Activated effector memory CD4-positive, alpha-beta T cell treated with Interleukin-2 at 50 U/mL for 16 hours (primary cell): Measurements from ENCODE around the gene C5orf63.
"Not testable (repeated sequence)": the region's sequence is repeated elsewhere in the genome, so short reads cannot be mapped to it uniquely, and the experiment has no call there.

ENCODE experiments used
- DNase-seq: peaks from one replicate; pipeline ENCODE4 v3.0.0-alpha.2; 2020

The C5orf63 gene

DNA sequence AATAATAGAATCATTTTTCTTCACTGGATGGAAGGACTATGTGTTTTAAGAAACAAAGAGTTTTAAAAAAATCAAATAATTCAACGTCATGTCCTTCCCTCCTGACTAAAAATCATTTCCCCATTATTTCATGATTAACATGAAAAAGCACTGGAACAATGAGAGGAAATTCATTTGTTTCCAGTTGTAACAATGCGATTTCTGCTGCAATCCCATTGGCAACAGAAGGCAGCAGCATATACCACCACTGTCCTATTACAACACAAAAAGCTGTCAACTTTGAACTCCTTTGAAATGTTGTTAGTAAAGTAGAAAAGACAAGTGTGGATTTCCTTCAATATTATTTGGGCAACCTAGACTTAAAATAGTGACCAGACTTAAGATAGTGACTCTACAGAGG, 3.1 kb downstream of the C5orf63 start:
- DNase-seq: no peak

DNA sequence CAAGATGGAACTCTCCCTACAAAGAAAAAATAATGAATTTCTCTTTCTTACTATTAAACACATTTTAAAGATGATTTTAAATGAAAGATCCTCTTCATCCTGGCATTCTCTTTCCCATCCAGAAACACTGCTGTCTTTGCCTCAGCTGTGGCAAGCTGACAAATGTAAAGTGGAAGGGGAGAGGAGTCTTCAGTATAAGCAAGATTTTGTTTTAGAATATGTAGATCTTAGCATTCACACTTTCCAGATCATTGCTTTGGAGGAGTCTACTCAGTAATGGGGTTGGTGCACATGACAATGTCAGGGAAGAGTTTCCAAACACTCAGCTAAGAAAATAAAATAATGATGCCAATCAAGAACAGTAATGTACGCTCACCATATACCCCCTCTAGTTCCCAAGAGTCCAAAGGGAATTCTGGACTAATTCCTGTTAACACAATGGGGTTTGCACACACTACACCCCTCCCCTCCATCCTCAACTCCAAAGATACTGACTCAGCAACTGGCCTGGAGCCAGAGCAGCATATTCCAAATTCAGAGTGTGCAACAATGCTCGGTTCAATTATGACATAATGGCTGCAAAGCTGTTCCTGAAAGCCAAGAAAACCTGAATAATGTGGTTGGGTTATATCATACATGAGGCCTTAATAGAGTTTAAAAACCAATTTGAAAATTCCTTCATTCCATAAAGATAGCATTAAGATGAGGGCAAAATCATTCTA, 4.6 kb downstream of the C5orf63 start:
- no peak for DNase-seq

DNA sequence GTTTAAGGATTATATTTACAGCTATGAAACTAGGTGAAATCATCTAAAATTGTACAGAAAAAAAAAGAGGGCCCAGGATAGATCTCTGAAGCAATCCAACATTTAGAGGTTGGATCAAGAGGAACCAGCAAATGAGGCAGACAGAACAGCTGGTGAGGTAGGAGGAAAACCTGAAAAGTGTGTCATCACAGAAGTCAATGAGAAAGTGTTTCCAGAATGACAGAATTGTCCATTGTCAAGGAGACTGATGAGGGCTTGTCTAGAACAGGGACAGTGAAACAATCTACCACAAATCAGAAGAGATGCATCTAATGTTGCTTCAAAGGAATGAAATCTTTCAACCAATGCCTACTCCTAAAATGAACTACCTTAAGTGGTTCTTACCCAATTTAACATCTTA, 6.6 kb downstream of the C5orf63 start:
- no peak for DNase-seq

DNA sequence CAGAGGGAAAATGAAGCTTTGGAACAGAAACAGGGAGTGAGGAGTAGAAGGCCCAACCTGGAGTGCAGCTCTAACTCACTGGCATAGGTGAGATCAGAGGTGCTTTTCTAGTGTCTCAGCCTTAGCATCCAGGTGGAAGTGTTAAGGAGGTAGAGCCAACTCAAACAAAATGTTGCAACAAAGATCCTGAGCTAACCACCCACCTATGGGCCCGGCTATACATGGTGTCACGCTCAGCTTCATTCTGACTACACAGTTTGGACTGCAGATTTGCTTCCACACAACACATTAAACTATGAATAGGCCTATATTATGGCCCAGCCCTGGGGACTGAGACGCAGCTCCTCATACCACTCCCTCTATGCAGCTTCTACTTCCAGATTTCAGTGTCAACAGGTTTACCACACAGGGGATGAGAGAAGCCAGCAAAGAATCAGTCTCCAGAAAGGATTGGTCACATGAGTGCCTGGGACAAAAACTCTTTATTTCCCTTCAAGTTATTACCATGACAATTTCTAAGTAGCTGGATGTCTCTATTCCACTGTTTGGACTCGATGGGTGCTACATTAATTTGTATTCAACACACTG, 9.0 kb downstream of the C5orf63 start:
- no peak for DNase-seq

DNA sequence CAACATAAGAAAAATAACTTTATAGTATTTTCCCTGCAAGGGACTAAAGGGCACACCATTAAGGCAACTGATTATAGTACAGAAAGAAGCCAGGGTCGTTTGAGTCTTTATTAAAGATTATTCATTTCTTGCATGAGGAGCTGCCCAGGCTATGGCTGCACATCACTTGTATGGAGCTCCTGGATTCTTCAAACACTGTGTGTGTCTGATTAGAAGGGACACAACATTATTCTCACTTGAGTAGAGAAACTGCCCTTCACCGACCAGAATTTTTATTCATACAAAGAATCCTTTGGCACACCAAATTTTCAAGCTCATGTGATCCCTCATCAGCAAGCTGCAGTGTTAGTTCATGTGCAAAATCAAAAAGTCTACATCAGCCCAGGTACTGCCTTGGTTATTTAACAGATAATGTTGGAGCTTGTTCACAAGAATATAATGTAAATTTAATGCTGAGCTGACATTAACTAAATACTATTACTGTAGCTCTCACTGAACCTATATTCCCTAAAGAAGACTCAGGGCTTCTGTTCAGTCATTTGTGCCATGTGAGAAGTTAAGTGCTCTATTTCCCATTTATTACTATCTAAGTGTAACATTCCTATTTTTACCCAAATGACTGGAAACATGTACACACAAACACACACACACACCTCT, 9.9 kb downstream of the C5orf63 start:
- DNase-seq: no peak

DNA sequence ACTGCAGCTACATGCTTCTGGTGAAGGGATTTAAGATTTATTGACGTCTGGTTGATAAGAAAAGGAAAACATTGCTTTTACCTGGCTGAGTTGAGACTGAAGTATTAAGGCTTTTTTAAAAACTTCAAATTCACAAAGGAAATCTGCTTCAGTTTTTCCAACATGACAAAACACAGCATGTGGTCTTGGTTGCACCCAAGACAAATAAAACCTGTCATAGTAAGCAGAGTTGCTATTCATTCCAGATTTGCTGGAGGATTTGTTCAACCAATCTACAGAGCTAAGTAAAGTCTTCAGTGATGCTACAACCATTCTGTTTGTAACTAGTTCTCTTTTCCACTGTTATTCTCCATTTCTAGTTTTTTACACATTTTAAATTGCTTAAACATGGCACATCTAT, 11.3 kb downstream of the C5orf63 start:
- no peak for DNase-seq

DNA sequence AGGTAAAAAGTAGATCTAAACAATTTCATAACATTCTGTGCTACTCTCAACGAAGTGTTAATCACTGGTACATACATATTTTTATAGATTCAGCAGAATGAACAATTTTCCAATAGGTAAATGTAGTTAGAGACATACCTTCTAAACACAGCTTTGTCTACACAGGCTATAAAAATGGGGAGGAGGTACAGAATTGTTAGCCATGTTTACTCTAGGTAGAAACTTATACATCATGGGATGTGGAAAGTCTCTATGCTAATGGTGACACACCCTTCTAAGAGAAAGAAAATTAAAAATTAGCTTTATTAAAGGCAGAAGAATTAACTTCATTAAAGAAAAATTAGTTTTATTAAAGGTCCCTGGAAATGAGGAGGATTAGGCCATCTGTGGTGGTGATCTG, 11.8 kb downstream of the C5orf63 start:
- DNase-seq: no peak

DNA sequence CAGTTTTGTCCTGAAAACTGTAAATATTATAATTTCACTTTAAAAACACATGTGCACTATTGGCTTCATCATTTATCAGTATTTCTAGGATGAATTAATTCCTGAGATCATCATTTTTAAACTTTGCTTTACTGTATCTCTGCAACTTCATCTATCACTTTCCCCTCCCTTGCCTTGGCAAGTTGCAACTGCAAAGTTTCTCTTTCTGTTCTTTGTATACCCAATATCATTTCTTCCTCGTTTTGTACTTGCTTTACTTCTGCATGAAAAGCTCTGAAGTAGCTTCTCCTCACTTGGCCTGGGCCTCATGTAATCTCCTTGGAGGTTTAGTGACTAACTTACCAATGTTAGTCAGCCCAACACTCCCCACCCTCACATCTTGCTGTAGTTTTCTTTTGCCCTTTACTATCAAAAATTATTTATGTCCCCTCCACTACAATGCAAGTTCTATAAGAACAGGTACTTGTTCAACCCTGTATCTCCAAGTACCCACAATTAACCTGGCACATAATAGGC, 12.8 kb downstream of the C5orf63 start:
- no peak for DNase-seq

DNA sequence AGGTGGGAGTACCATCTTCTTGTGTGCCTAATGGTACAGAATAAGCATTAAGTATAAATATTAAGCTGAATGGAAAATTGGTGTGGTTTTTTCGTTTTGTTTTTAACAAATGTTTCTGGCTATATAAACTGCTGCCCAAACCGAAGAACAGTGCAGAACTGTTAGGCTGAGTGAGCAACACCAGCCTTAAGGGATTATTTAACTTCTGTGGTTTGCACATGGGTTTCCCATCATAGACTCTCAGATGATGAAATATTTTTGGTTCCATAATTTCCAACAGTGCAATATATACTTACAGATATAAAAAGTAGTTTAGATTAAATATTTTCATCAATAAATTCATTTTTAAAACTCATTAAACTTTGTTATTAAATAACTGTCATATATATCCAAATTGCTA, 16.4 kb downstream of the C5orf63 start:
- DNase-seq: no peak

DNA sequence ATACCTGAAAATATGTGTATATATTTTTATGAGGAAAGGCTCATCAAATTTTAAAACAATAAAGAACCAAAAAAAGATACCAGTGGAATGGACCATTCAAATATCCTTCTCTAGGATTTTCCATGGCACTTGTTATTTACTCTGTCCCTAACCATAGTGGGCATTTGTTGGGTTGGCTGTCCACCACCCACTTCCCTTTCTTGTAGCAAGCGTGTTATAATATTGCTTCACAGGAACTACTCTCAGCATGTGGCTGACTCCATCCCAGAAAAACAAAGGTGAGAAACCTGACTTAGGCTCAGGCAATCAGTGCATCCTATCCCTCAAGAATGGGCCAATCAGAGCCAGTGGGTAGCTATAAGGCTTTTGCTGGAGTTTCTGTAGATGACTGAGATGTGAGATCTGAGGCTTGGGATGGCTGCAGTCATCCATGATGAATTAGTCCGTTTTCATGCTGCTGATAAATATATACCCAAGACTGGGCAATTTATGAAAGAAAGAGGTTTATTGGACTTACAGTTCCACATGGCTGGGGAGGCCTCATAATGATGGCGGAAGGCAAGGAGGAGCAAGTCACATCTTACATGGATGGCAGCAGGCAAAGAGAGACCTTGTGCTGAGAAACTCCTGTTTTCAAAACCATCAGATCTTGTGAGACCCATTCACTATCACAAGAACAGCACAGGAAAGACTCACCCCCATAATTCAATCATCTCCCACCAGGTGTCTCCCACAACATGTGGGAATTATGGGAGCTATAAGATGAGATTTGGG, 17.2 kb downstream of the C5orf63 start:
- DNase-seq: no peak

DNA sequence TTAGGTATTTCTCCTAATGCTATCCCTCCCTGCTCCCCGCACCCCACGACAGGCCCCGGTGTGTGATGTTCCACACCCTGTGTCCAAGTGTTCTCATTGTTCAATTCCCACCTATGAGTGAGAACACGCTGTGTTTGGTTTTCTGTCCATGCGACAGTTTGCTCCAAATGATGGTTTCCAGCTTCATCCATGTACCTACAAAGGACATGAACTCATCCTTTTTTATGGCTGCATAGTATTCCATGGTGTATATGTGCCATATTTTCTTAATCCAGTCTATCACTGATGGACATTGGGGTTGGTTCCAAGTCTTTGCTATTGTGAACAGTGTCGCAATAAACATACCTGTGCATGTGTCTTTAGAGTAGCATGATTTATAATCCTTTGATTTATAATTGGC, 19.8 kb downstream of the C5orf63 start:
- DNase-seq: not testable (repeated sequence)

DNA sequence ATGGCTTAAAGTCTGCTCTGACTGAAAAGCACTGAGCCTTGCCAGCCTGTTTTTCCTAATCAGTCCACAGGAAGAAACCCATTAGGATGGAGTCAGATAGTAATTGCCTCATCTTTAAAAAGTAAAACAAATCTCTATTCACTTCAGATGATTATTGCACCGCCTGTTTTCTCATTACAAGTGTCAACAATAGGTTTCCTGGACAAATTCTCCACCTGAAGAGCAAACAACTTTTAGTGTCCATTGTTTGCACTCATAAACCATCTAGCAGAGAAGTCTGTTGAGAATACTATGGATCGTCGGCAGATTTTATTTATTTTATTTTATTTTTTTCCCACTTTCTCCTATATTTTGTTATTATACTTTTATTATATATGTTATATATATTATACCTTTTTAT, 20.3 kb downstream of the C5orf63 start:
- no peak for DNase-seq

DNA sequence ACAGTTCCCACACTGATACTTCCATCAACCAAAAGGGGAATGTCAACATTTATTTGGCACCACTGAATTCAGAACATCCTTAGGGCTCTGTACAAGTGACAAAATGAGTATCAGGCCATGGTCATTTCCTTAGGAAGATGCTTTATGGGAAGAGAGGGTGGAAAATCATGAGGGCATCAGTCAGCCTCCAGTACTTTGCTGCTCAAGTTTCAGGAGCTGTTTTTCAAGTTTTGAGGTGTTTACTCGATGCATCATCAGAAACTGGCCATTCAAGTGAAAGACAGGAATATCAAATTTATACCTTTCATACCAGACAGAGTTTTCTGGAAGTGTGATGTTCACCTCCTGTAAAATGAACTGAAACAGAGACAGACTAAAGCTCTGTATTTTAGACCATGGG, 21.7 kb downstream of the C5orf63 start:
- DNase-seq: no peak

DNA sequence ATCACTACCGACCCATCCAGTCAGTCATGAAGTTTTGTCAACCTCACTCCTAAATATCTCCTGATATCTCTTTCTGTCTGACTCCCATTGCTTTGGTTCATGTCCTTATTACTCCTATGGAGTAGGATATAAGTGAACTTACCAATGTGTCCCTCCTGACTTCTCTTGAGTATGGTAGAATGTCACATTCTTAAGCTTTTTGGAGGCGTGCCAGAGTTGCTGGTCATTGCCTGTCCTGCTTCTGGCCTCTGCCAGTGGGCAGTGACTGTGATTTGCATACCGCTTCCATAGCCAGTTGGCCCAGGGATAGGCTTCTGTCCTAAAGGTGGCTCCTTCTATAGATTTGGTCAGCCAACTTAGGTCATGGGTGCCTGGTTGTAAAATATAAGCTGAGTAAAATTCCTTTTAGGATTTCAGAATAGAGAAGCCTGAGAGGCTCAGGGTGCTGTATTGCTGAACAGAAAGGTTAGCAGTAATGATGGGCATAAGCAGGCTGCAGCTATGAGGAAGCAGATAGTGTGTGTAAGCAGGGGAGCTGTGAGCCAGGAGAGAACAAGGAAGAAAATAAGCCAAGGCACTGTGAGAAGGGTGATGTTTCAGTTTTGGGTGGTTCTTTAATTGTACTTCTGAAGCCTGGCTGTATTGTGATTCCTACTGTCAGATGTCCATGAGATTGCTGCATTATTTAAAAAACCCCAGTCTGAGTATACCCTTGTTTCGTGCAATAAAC, 26.8 kb downstream of the C5orf63 start:
- no peak for DNase-seq

DNA sequence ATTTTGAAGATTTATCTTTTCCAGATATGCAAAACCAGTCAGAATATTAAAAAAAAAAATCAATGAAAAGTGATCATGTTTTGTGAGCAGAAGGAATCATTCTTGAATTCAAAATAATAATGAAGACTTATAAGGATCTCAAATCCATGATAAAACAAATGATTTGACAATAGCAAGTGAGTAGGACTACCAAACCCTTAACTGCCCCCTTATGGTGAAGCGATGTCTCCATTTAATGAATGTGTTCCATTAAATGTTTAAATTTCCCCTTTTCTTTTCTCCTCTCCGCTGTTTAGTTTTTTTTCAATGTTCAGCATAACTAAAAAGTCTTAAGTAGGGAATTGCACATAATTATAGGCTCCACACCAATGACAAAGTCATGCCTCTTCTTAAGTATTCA, 30.7 kb downstream of the C5orf63 start:
- no peak for DNase-seq

DNA sequence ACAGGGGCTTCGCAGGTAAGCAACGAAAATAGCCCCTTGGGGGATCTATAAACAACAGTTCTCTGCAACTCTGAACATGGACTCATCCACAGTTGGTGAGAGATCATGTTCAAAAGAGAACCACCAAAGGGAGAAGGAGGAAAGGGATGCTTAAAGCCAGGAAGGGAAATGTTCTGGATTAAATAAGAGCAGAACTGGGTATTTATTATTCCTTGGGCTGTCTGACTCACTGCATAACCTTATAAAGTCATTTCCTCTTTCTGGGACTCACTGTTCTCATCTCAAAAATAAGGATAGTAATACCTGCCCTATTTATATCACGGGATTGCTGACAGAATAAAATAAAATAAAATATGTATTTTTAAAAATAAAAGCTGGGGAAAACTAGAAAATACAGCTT, 31.7 kb downstream of the C5orf63 start:
- no peak for DNase-seq

DNA sequence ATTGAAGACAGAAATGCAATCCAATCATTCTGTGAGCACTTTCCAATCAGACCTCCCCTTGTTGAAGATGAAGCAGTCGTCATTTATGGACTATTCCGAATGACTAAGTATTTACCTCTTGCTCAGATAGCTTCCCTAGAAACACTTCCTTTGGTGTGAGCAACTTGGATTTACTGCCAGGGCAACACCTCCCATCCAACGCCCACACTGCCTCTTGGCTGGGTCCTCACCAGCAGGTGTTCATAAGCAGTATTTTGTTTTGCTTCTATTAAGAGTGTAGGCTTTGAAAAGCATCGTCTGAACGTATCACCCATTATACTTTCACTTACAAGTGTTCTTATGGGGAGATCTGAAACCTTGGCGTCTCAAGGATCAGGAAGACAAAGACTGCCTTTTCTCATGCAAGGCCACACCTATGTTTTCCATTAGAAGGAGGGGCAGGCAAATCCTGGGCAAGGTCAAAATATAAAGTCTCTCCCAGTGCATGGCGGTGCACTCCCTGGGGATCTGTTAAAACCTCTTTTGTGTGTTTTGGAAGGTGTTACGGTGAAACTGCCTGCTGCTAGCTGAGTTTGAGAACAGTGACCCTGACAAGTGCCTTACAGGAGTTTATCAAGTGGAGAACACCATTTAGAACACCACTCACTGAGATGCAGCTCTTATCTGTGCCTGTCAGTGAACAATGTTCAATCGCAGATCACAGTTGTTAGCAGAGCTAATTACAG, 32.3 kb downstream of the C5orf63 start:
- DNase-seq: no peak

DNA sequence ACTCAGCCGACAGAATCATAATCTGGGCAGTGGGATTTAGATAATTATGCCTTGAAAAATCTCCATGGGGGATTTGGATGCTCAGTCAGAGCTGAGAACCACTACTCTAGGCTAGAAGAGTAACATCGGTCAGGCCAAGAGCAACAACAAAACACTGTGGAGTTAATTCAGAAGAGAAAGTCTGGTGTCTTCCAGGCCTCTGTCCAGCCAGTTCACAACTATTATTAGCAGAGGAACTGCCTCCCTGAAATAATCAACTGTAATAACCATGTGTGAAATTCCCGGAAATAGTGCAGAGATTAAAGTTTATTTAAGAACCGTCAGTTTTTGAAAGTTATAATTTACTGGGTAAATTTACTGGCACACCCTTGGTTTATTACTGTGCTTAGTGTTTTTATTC, 34.8 kb downstream of the C5orf63 start:
- DNase-seq: no peak

DNA sequence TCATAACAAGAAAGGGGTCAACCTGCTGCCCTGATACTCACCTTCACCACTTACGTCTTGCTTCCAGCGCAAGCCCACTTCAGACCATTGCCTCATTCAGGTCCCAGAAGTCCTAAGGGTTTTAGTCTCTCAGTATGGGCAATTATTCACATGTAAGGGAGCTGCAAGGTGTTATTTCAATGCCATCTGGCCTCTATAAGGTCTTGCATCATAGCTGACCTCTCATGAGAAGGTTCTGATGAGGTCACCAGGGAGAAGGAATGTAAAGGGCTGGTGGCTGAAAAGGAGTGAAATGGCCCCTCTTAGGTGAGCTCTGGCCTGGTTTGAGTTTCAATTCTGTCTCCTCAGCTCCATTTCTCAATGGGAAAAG, 41.5 kb downstream of the C5orf63 start:
- DNase-seq: no peak

DNA sequence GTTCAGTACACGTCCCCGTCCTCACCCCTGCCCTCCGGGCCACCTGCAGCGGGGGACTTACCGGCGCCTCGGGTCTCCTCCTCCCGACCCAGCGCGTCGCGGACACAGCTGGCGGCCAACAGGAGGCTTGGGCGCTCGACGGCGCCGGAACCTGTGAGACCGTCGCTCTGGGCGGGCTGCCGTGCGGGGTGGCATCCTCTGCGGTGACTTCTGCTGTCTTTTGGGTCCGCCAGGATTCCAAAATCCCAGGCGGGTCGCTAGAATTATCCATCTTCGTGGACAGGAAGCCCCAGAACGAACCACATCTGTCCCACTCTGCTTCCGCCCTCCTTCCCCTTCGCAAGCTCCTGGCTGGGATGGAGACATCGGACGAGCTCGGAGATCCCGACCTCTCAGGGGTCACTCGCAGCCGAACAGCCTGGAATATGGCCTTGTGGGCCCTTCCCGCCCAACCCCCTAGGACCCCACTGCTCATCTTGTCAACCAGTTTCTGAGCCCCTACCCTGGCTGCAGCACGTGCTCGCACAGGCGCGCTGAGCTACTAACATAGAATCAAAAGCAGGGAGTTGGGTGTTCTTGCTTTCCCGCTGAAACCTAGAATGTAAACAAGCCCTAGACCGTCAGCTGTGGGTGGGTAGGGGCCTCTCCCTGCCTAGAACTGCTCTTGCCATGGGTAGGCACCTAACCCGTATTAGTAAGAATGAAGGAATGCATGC, 42.0 kb downstream of the C5orf63 start:
- no peak for DNase-seq
